Urothelium cell line (cell line): ENCODE data around the gene SLC35E2B.

Experiments
- DNase-seq: peaks from one replicate; pipeline ENCODE4 v3.0.0; 2011; ENCODE audit warnings: low spot score, mixed read lengths
- FAIRE-seq: peaks from 2 replicates; lab custom pipeline; 2011; peaks lifted over from hg19 to GRCh38; lab: Jason Lieb, UNC

Gene SLC35E2B

DNA sequence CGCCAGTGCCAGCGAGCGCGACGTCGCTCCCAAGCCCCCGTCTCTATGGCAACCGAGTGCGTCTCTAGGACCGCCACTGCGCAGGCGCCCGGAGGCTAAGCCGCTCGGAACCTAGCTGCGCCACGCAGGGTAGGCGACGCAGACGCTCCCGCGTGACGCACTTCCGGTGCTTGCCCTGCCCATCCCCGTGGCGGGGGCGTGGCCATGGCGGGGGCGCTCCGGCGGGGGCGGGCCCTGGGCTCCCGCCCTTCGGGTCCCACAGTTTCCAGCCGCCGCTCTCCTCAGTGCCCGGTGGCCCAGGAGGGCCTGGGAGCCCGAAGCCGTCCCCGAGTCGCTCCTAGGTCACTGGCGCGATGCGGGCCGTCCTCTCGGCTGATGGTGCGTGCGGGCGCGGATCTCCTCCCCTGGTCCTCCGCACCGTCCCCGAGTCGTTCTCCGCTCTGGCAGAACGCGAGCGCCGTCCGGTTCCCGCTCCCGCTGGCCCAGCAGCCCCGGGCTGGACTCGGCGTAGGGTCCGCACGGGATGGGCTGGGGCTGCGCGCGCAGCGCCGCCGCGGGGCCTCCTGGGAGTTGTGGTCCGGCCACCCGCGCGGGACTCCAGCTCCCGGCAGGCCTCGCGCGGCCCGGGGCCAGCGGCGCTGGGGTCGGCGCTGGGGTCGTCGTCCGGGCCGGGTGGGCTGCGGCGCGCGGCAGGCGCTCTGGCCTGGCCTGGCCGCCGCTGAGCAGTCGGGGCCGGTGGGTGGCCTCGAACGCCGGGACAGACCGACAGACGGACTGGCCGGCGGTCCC lies 77.1 kb downstream of the SLC35E2B start, which contains the start of gene MIB2:
Gene MIB2 (plus strand): TSS at position 245 of the 789 bp plus-strand sequence. CDS start 7,953 bp downstream, outside the sequence.
- FAIRE-seq (peak; percentile 78), DNase-seq (peak; percentile 98)

DNA sequence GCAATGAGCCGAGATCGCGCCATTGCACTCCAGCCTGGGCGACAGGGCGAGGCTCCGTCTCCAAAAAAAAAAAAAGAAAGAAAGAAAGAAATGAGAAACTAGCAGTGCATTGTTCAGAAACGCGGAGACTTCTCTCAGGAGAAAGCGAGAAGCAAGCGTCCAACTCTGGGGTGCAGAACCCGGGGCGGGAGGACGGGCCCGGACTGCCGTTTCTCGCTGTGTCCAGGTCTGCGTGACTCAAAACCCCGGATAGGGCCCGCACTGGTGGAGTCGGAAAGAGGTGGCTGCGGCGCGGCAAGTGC lies 77.7 kb downstream of the SLC35E2B start:
- FAIRE-seq (no peak), DNase-seq (no peak)

GRCh38 chr1:1614204-1614953 lies 78.2 kb downstream of the SLC35E2B start:
- no peak for FAIRE-seq

GRCh38 chr1:1613509-1614082 lies 79.0 kb downstream of the SLC35E2B start:
- FAIRE-seq = no peak
- DNase-seq = no peak

More at GRCh38 chr1:1614204-1614953, 78.2 kb downstream of the SLC35E2B start:
- no peak for DNase-seq

- DNase-seq (no peak), FAIRE-seq (no peak)
These were observed 80.5 kb downstream of the SLC35E2B start for GRCh38 chr1:1612104-1612400.

DNA sequence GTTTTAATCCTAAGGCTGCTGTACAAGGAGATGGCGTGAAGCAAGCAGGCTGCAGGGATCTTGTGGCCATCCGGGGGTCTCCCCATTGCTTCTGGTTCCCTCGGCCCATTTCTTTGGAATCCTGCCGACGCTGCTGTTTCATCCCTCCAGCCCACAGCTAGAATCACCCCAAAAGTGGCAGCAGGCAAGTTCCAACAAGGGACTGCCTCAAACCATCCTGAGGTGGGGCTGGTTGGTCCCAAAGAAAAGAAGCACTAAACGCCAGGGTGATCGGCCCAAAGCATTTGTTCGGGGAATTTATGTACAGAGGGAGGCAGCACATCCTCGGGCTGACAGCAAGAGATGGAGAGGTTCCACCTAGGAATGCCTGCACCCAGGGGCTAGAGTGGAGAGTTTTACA lies 81.8 kb downstream of the SLC35E2B start:
- no peak for FAIRE-seq

DNA sequence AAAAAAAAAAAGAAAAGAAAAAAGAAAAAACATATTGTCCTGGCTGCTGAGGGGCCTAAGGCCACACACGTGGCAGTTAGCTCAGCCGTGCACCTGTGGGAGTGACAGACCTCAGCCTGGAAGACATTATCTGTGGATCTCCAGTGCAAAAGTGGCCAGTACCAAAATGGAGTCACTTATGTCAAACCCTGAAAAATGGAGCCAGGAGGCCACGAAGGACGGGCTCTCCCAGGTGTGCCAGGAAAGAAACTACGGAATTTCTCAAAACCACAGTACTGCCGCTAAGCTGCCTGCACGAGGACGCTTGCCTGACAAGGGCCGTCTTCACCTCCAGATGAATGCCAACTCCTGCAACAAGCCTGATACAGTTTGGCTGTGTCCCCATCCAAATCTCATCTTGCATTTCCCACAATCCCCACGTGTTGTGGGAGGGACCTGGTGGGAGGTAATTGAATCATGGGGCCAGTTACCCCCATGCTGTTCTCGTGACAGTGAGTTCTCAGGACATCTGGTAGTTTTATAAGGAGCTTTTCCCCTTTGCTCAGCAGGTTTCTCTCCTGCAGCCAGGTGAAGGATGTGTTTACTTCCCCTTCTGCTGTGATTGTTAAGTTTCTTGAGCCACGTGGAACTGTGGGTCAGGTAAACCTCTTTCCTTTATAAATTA lies 82.6 kb downstream of the SLC35E2B start:
- DNase-seq (no peak), FAIRE-seq (no peak)

More for the DNA sequence above, 81.8 kb downstream of the SLC35E2B start:
- DNase-seq = no peak
